Smooth muscle cell of the brain vasculature (primary cell): ENCODE data around the gene SLCO2B1.

Experiments
- DNase-seq: peaks from one replicate; pipeline ENCODE4 v3.0.0-alpha.2; 2012; ENCODE audit warnings: low read depth, low spot score

Gene SLCO2B1

GRCh38 chr11:75193271-75193670 lies 42.4 kb downstream of the SLCO2B1 start:
- DNase-seq, result no peak

- DNase-seq, result no peak
Observed at GRCh38 chr11:75193711-75194110, 42.8 kb downstream of the SLCO2B1 start.

- no peak for DNase-seq
Observed at GRCh38 chr11:75194147-75194546, 43.2 kb downstream of the SLCO2B1 start.

GRCh38 chr11:75195167-75195962 lies 44.5 kb downstream of the SLCO2B1 start:
- no peak for DNase-seq

GRCh38 chr11:75196426-75196825 lies 45.5 kb downstream of the SLCO2B1 start:
- DNase-seq, result no peak

- no peak for DNase-seq
Observed at GRCh38 chr11:75197512-75198277, 46.8 kb downstream of the SLCO2B1 start.

- DNase-seq, result no peak
Observed at GRCh38 chr11:75198278-75198973, 47.5 kb downstream of the SLCO2B1 start.

GRCh38 chr11:75199412-75199955 lies 48.6 kb downstream of the SLCO2B1 start:
- DNase-seq, result no peak

GRCh38 chr11:75200051-75200450 lies 49.1 kb downstream of the SLCO2B1 start:
- no peak for DNase-seq

- no peak for DNase-seq
Observed at GRCh38 chr11:75200531-75200930, 49.6 kb downstream of the SLCO2B1 start.

GRCh38 chr11:75201771-75202170 lies 50.9 kb downstream of the SLCO2B1 start:
- no peak for DNase-seq

GRCh38 chr11:75202195-75202594 lies 51.3 kb downstream of the SLCO2B1 start:
- no peak for DNase-seq

- no peak for DNase-seq
Observed at GRCh38 chr11:75203138-75203537, 52.2 kb downstream of the SLCO2B1 start.

- no peak for DNase-seq
Observed at GRCh38 chr11:75203641-75204011, 52.7 kb downstream of the SLCO2B1 start.

- DNase-seq, result no peak
Observed at GRCh38 chr11:75204012-75204674, 53.2 kb downstream of the SLCO2B1 start.

- DNase-seq, result peak; percentile 58
Observed at GRCh38 chr11:75204685-75205563, 54.0 kb downstream of the SLCO2B1 start.

GRCh38 chr11:75205564-75206020 lies 54.7 kb downstream of the SLCO2B1 start:
- no peak for DNase-seq

GRCh38 chr11:75208446-75208845 lies 57.5 kb downstream of the SLCO2B1 start:
- DNase-seq, result no peak

- DNase-seq, result no peak
Observed at GRCh38 chr11:75212411-75212810, 61.5 kb downstream of the SLCO2B1 start.

GRCh38 chr11:75214411-75214821 lies 63.5 kb downstream of the SLCO2B1 start:
- DNase-seq, result peak; percentile 59
